ENCODE results near the gene AKR7A3.

DNA sequence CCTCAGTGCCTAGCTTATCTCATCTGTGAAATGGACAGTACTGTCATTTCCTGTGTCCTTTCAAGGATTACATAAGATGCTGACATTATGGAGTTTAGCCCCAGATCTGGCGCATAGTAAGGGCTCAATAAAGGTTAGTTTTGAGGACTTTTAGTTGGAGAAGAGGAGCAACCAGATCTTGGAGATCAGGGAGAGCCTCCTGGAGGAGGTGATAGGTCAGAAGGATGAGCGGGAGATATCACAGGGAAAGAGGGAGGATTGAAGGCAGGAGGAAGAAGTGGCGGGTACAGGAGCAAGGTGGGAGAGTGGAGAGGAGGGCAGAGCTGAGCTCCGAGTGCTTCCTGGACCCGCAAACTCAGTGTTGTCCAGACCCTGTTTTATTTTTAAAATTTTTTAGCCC is 41.0 kb upstream of the AKR7A3 start:
- TF ChIP-seq CTCF (conservative IDR thresholded peaks at IDR 0.05; ENCODE audit: low read depth, low read length) (no peak), EZH2 (IDR thresholded peaks at IDR 0.05; ENCODE audit: borderline replicate concordance, low read depth, low read length, poor library complexity, severe bottlenecking) (no peak)

Data from A673 (cell line).